ENCODE results near the gene SPNS3. TPM values are rescaled to one million over a fixed set of nuclear protein-coding genes. Genes with fewer than 3 reads are reported as not detected.

Gene SPNS3
- polyA plus RNA-seq, 2 of the 4 experiments (the other 2 are of a cell fraction): not detected

- TF ChIP-seq NFE2L2 (conservative IDR thresholded peaks at IDR 0.05; ENCODE audit: low read length): no peak
Measured at GRCh38 chr17:4446326-4447071, 12.8 kb downstream of the SPNS3 start (continued).

DNA sequence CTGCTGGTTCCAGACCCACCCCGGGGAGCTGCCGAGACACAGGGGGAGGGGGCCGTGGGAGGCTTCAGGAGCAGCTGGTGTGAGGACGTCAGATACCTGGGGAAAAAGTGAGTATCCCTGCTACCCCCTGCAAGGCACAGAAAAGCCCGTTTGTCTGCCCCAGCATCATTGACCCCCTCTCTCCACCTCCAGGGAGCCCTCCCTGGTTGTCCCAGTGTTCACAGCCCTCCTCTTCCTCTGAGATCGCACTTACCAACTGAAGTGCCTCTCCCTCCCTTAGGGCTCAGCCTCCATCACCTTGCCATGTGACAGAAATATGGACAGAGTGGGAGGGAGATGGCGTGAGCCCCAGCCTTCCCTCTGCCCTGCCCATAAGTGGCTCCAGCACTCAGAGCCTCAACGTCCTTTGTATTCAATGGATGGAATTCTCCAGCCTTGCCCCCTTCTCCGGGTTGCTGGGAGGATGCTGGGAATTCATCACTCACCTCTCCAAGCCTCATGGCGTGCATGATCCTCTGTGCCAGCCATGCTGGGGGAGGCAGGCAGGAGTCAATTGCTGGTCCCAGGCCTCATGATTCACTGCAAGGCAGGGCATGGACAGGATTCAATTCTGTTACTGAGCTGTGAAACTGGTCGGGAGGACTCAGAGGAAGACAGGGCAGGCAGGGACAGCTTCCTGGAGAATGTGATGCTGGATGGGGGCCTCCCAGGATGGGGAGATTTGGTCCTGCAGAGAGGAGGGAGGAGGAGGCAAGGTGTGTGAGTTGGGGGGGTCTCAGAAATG, 14.6 kb downstream of the SPNS3 start:
- ChIA-PET CTCF (interaction anchor here (1.1 to 2.5 kb wide), 8 partner anchors 13 to 118 kb away, joined by 3 to 7 read pairs (median 4); no protein-coding TSS in a partner anchor), POLR2A (no interaction called here)
- WGBS (ENCODE audit: missing lambda C conversion rate): 42% methylated on average over 11 of the region's 11 CpGs
- no peak for DNase-seq (ENCODE audit: low read depth in 1 of 2, low spot score in 1 of 2)
- H3K27ac ChIP-seq: no peak overlapping the region
- H3K4me2 ChIP-seq: no peak overlapping the region
- no peak for TF ChIP-seq HOXA7 (CRISPR knock-in tag; IDR thresholded peaks at IDR 0.05)
- TF ChIP-seq ZFP36 (IDR thresholded peaks at IDR 0.05; ENCODE audit: borderline replicate concordance, partially characterized antibody): peak; percentile 54
- no peak for FAIRE-seq
- H3K9me3 ChIP-seq: no peaks in the 10 kb centered on the region
- peaks cover 6% of the 10 kb centered on the region for H3K4me1 ChIP-seq
- H3K4me3 ChIP-seq: no peak overlapping the region
- ATAC-seq: peak; percentile 9 to 17; a peak in 4 of 6 replicates

DNA sequence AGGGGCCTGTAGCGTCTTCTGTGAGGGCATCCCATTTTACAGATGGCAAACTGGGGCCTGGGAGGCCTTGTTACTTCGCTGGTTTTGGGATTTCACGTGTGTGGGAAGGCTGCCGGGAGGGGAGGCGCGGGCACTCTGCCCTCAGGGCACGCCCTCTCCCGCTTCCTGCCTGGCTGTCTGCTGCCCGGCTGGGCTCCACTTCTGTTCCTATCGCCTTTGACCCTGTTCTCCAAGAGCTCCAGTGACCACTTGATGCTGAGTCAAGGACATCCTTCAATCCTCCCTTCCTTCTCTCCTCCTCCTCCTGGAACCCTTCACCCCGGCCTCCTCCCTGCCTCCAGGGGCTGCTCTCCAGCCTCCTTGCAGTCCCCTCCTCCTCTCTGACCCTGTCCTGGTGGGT, 16.0 kb downstream of the SPNS3 start:
- no peak overlapping the region for H3K4me2 ChIP-seq
- ChIA-PET POLR2A (no interaction called here), CTCF (interaction anchor here (0.6 to 2.0 kb wide), 8 partner anchors 12 to 536 kb away, joined by 3 to 6 read pairs (median 4); no protein-coding TSS in a partner anchor)
- FAIRE-seq: no peak
- DNase-seq (ENCODE audit: low read depth in 1 of 2, low spot score in 1 of 2): no peak
- WGBS (ENCODE audit: missing lambda C conversion rate): 65% methylated on average over 11 of the region's 11 CpGs
- H3K4me1 ChIP-seq: peaks cover 4% of the 10 kb centered on the region
- H3K4me3 ChIP-seq: no peak overlapping the region
- no peak; a peak in 1 of 6 replicates for ATAC-seq
- H3K27ac ChIP-seq: no peak overlapping the region
- TF ChIP-seq CEBPB (IDR thresholded peaks at IDR 0.05): no peak
- TF ChIP-seq POLR2A (IDR thresholded peaks at IDR 0.05; ENCODE audit: low read length): no peak
- TF ChIP-seq EHF (CRISPR knock-in tag; IDR thresholded peaks at IDR 0.05): no peak
- TF ChIP-seq ATOH8 (CRISPR knock-in tag; IDR thresholded peaks at IDR 0.05; ENCODE audit: low read depth): no peak
- TF ChIP-seq SREBF2 (IDR thresholded peaks at IDR 0.05): no peak
- TF ChIP-seq BHLHE40 (IDR thresholded peaks at IDR 0.05; ENCODE audit: low read depth, low read length): no peak
- TF ChIP-seq, protein P1, sequence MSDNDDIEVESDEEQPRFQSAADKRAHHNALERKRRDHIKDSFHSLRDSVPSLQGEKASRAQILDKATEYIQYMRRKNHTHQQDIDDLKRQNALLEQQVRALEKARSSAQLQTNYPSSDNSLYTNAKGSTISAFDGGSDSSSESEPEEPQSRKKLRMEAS (IDR thresholded peaks at IDR 0.05): no peak
- TF ChIP-seq, protein P2, sequence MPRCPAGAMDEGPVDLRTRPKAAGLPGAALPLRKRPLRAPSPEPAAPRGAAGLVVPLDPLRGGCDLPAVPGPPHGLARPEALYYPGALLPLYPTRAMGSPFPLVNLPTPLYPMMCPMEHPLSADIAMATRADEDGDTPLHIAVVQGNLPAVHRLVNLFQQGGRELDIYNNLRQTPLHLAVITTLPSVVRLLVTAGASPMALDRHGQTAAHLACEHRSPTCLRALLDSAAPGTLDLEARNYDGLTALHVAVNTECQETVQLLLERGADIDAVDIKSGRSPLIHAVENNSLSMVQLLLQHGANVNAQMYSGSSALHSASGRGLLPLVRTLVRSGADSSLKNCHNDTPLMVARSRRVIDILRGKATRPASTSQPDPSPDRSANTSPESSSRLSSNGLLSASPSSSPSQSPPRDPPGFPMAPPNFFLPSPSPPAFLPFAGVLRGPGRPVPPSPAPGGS (IDR thresholded peaks at IDR 0.05): no peak
- TF ChIP-seq CHD4 (IDR thresholded peaks at IDR 0.05; ENCODE audit: borderline replicate concordance): no peak
- TF ChIP-seq POLR2AphosphoS2 (conservative IDR thresholded peaks at IDR 0.05; ENCODE audit: low read length): no peak
- no peak for TF ChIP-seq PBX3 (IDR thresholded peaks at IDR 0.05)
- no peak for TF ChIP-seq NPAS2 (CRISPR knock-in tag; IDR thresholded peaks at IDR 0.05; ENCODE audit: borderline replicate concordance)
- TF ChIP-seq ZNF302 (CRISPR knock-in tag; IDR thresholded peaks at IDR 0.05): no peak
- TF ChIP-seq FOXS1 (CRISPR knock-in tag; IDR thresholded peaks at IDR 0.05): no peak
- TF ChIP-seq EP300 (IDR thresholded peaks at IDR 0.05): no peak
- TF ChIP-seq FOSL2 (IDR thresholded peaks at IDR 0.05): no peak
- no peak for TF ChIP-seq FOSL2 (CRISPR knock-in tag; IDR thresholded peaks at IDR 0.05)
- no peak for TF ChIP-seq RARB (CRISPR knock-in tag; IDR thresholded peaks at IDR 0.05)
- H3K9me3 ChIP-seq: no peaks in the 10 kb centered on the region

Measured in A549 (cell line).